Mesenchymal stem cell (in vitro differentiated cells and primary cell): ENCODE data around the gene ZNF569. TPM values are rescaled to one million over a fixed set of nuclear protein-coding genes. Genes with fewer than 3 reads are reported as not detected.

Experiments
- DNase-seq: peaks from one replicate; pipeline ENCODE4 v3.0.0-alpha.2; 2013
- H2AFZ ChIP-seq: one replicate; pipeline ENCODE4 v1.6.1; 2013; ENCODE audit warnings: low read depth, mild to moderate bottlenecking, control low read depth, inconsistent platforms, low read length, moderate library complexity
- H2AK5ac ChIP-seq: 2 replicates; pipeline ENCODE4 v1.6.1; 2013; ENCODE audit warnings: low read length, moderate library complexity, mild to moderate bottlenecking, inconsistent platforms; ENCODE audit not compliant: severe bottlenecking
- H2BK120ac ChIP-seq: one replicate; pipeline ENCODE4 v1.6.1; 2013; ENCODE audit warnings: low read depth, mild to moderate bottlenecking, inconsistent platforms, low read length, moderate library complexity
- H2BK12ac ChIP-seq, 2 experiments: one replicate each; pipeline ENCODE4 v1.6.1; 2013; ENCODE audit warnings: inconsistent platforms in 2 of 2, low read length in 2 of 2, mild to moderate bottlenecking in 2 of 2, moderate library complexity in 2 of 2, control low read depth in 1 of 2
- H2BK15ac ChIP-seq: one replicate; pipeline ENCODE4 v1.6.1; 2013; ENCODE audit warnings: mild to moderate bottlenecking, low read depth, inconsistent platforms; ENCODE audit not compliant: poor library complexity, severe bottlenecking
- H2BK5ac ChIP-seq: 2 replicates; pipeline ENCODE4 v1.6.1; 2013; ENCODE audit warnings: low read depth, mild to moderate bottlenecking, low read length, control low read depth, inconsistent platforms; ENCODE audit not compliant: poor library complexity, severe bottlenecking
- H3K14ac ChIP-seq, 2 experiments: one replicate each; pipeline ENCODE4 v1.6.1; 2013; ENCODE audit warnings: inconsistent platforms in 2 of 2, low read length in 2 of 2, control low read depth in 1 of 2, mild to moderate bottlenecking in 1 of 2, moderate library complexity in 1 of 2
- H3K18ac ChIP-seq, 2 experiments: one replicate each; pipeline ENCODE4 v1.6.1; 2013; ENCODE audit warnings: inconsistent platforms in 2 of 2, low read length in 2 of 2, control low read depth in 1 of 2, low read depth in 1 of 2, mild to moderate bottlenecking in 1 of 2
- H3K23ac ChIP-seq, 2 experiments: one replicate each; pipeline ENCODE4 v1.6.1; 2013; ENCODE audit warnings: inconsistent platforms in 2 of 2, low read length in 2 of 2, mild to moderate bottlenecking in 2 of 2, moderate library complexity in 2 of 2, control low read depth in 1 of 2
- H3K27ac ChIP-seq: 2 replicates; pipeline ENCODE4 v1.5.1; 2013; ENCODE audit warnings: mild to moderate bottlenecking, moderate library complexity, low read length, control low read depth, inconsistent platforms; ENCODE audit not compliant: poor library complexity, severe bottlenecking
- H3K27me3 ChIP-seq, 2 experiments: 2 replicates each; pipeline versions ENCODE4 v1.6.1 to v1.7.0; 2013; ENCODE audit warnings: low read length in 2 of 2, mild to moderate bottlenecking in 2 of 2, moderate library complexity in 2 of 2, control low read depth in 1 of 2, inconsistent platforms in 1 of 2; ENCODE audit not compliant: control insufficient read depth in 1 of 2, insufficient read depth in 1 of 2
- H3K36me3 ChIP-seq, 2 experiments: 2 replicates each; pipeline versions ENCODE4 v1.6.1 to v1.7.0; 2013; ENCODE audit warnings: low read length in 2 of 2, control low read depth in 1 of 2, inconsistent platforms in 1 of 2, low read depth in 1 of 2, mild to moderate bottlenecking in 1 of 2; ENCODE audit not compliant: insufficient read depth in 2 of 2, control insufficient read depth in 1 of 2
- H3K4ac ChIP-seq, 2 experiments: one replicate each; pipeline ENCODE4 v1.6.1; 2013; ENCODE audit warnings: inconsistent platforms in 2 of 2, low read length in 2 of 2, mild to moderate bottlenecking in 2 of 2, moderate library complexity in 2 of 2, control low read depth in 1 of 2, low read depth in 1 of 2
- H3K4me1 ChIP-seq: 2 replicates; pipeline ENCODE4 v1.6.1; 2013; ENCODE audit warnings: low read depth, low read length, control low read depth; ENCODE audit not compliant: control insufficient read depth, insufficient read depth
- H3K4me2 ChIP-seq: 2 replicates; pipeline ENCODE4 v1.6.1; 2013; ENCODE audit warnings: low read length, mild to moderate bottlenecking, inconsistent platforms; ENCODE audit not compliant: poor library complexity, severe bottlenecking
- H3K4me3 ChIP-seq, 2 experiments: 2 replicates each; pipeline versions ENCODE4 v1.5.1 to v1.7.0; 2013; ENCODE audit warnings: low read length in 2 of 2, mild to moderate bottlenecking in 2 of 2, control low read depth in 1 of 2, low read depth in 1 of 2; ENCODE audit not compliant: insufficient read depth in 1 of 2
- H3K79me1 ChIP-seq: replicated peaks from 2 replicates; pipeline ENCODE4 v1.6.1; 2013; ENCODE audit warnings: mild to moderate bottlenecking, control low read depth, low read length, inconsistent platforms; ENCODE audit not compliant: poor library complexity, severe bottlenecking
- H3K9ac ChIP-seq: 2 replicates; pipeline ENCODE4 v1.7.0; 2013; ENCODE audit warnings: mild to moderate bottlenecking, low read length, moderate library complexity
- H3K9me3 ChIP-seq: 2 replicates; pipeline ENCODE4 v1.7.0; 2013; ENCODE audit warnings: mild to moderate bottlenecking, low read length; ENCODE audit not compliant: control insufficient read depth
- H4K8ac ChIP-seq: one replicate; pipeline ENCODE4 v1.6.1; 2013; ENCODE audit warnings: inconsistent platforms, mild to moderate bottlenecking, low read length, moderate library complexity
- H4K91ac ChIP-seq: one replicate; pipeline ENCODE4 v1.6.1; 2013; ENCODE audit warnings: mild to moderate bottlenecking, low read length, inconsistent platforms
- WGBS: methylation state at CpG from one replicate; pipeline ENCODE4 v1.1.7; 2013; ENCODE audit warnings: mixed read lengths; 5-methylcytosine and 5-hydroxymethylcytosine counted together
- polyA plus RNA-seq, 2 experiments: library from polyadenylated mRNA; stranded (reverse); fragments of 200-250 nt; gene quantifications; one replicate each; pipeline ENCODE4 v1.2.3, GENCODE V29; 2013

Gene ZNF569
- 3.2 TPM for polyA plus RNA-seq (2013, experiment 1 of 2)
- polyA plus RNA-seq (2013, experiment 2 of 2): 3.4 TPM

- Histone ChIP-seq H3K18ac (peak within 1 kb of the TSS; percentile 88 to 92), H2AFZ (peak within 1 kb of the TSS; percentile 74), H3K27ac (peak within 1 kb of the TSS; percentile 92), H3K79me1 (peaks cover 22% of the 10 kb centered on the region), H3K4me1 (peaks cover 5% of the 10 kb centered on the region), H2BK5ac (no peak within 1 kb of the TSS), H4K91ac (peak within 1 kb of the TSS; percentile 88), H3K23ac (peak within 1 kb of the TSS in 1 of 2 experiments; percentile 92), H3K9me3 (peaks cover 38% of the 10 kb centered on the region), H2BK15ac (peak within 1 kb of the TSS; percentile 92), H3K36me3 (peaks cover 18 to 34% of the 10 kb centered on the region in 2 experiments), H3K14ac (peak within 1 kb of the TSS in 1 of 2 experiments; percentile 91), H3K9ac (peak within 1 kb of the TSS; percentile 90), H4K8ac (peak within 1 kb of the TSS; percentile 89), H3K27me3 (no peaks in the 10 kb centered on the region), H3K4ac (peak within 1 kb of the TSS; percentile 75 to 82), H3K4me3 (peak within 1 kb of the TSS; percentile 79 to 99), H2BK120ac (peak within 1 kb of the TSS; percentile 45), H2BK12ac (peak within 1 kb of the TSS in 1 of 2 experiments; percentile 43), H2AK5ac (no peak within 1 kb of the TSS), H3K4me2 (peak within 1 kb of the TSS; percentile 62)
- WGBS: under 1% methylated on average over 61 of the region's 62 CpGs
- DNase-seq: peak; percentile 93
Observed at GRCh38 chr19:37466798-37467607, at the start of gene ZNF569. TSS of gene ZNF569 (minus strand) at chr19:37467444. CDS start at chr19:37444921, 22,523 bp downstream.

- H2BK120ac ChIP-seq: no peak overlapping the region
- no peaks in the 10 kb centered on the region for H3K4me1 ChIP-seq
- WGBS: 87% methylated on average over 1 of the region's 2 CpGs
- H2AFZ ChIP-seq: no peak overlapping the region
- H3K14ac ChIP-seq: no peak overlapping the region
- no peak overlapping the region for H3K4ac ChIP-seq
- H2BK12ac ChIP-seq: no peak overlapping the region
- peak overlapping the region in 1 of 2 experiments; percentile 15 for H3K4me3 ChIP-seq
- no peak overlapping the region for H3K18ac ChIP-seq
- H3K9ac ChIP-seq: no peak overlapping the region
- H3K79me1 ChIP-seq: no peaks in the 10 kb centered on the region
- no peaks in the 10 kb centered on the region for H3K27me3 ChIP-seq
- H4K91ac ChIP-seq: no peak overlapping the region
- no peak overlapping the region for H2AK5ac ChIP-seq
- no peak overlapping the region for H3K23ac ChIP-seq
- no peak for DNase-seq
- no peak overlapping the region for H4K8ac ChIP-seq
- H3K4me2 ChIP-seq: no peak overlapping the region
- no peak overlapping the region for H2BK5ac ChIP-seq
- peaks cover 0 to 13% of the 10 kb centered on the region in 2 experiments for H3K36me3 ChIP-seq
- no peak overlapping the region for H2BK15ac ChIP-seq
- H3K27ac ChIP-seq: no peak overlapping the region
- H3K9me3 ChIP-seq: peaks cover 62% of the 10 kb centered on the region
Observed at GRCh38 chr19:37513397-37513796, 46.2 kb upstream of the ZNF569 start.

GRCh38 chr19:37511821-37512220 is 44.6 kb upstream of the ZNF569 start:
- H3K9me3 ChIP-seq: peaks cover 66% of the 10 kb centered on the region
- H3K9ac ChIP-seq: no peak overlapping the region
- H3K27me3 ChIP-seq: no peaks in the 10 kb centered on the region
- no peak overlapping the region for H2AFZ ChIP-seq
- H2BK5ac ChIP-seq: no peak overlapping the region
- no peak overlapping the region for H2BK15ac ChIP-seq
- no peak overlapping the region for H3K4me3 ChIP-seq
- H4K91ac ChIP-seq: no peak overlapping the region
- H3K4me2 ChIP-seq: no peak overlapping the region
- no peak overlapping the region for H2AK5ac ChIP-seq
- H3K79me1 ChIP-seq: no peaks in the 10 kb centered on the region
- H2BK120ac ChIP-seq: no peak overlapping the region
- no peak overlapping the region for H4K8ac ChIP-seq
- no peak for DNase-seq
- H3K27ac ChIP-seq: no peak overlapping the region
- H3K4me1 ChIP-seq: peaks cover 1% of the 10 kb centered on the region
- H3K36me3 ChIP-seq: peaks cover 0 to 12% of the 10 kb centered on the region in 2 experiments
- no peak overlapping the region for H3K23ac ChIP-seq
- H3K4ac ChIP-seq: no peak overlapping the region
- H3K14ac ChIP-seq: no peak overlapping the region
- WGBS: 94% methylated on average over 3 of the region's 3 CpGs
- H3K18ac ChIP-seq: no peak overlapping the region
- no peak overlapping the region for H2BK12ac ChIP-seq

- no peak overlapping the region for H2BK12ac ChIP-seq
- peaks cover 1% of the 10 kb centered on the region for H3K4me1 ChIP-seq
- H3K9me3 ChIP-seq: peaks cover 70% of the 10 kb centered on the region
- no peak overlapping the region for H3K4me3 ChIP-seq
- H2AFZ ChIP-seq: no peak overlapping the region
- H3K27ac ChIP-seq: no peak overlapping the region
- H4K91ac ChIP-seq: no peak overlapping the region
- no peak overlapping the region for H2BK5ac ChIP-seq
- no peaks in the 10 kb centered on the region for H3K27me3 ChIP-seq
- H2BK15ac ChIP-seq: no peak overlapping the region
- no peak overlapping the region for H3K9ac ChIP-seq
- no peak overlapping the region for H3K14ac ChIP-seq
- no peak overlapping the region for H2BK120ac ChIP-seq
- no peak overlapping the region for H4K8ac ChIP-seq
- H3K36me3 ChIP-seq: peaks cover 0 to 12% of the 10 kb centered on the region in 2 experiments
- no peak overlapping the region for H2AK5ac ChIP-seq
- no peak for DNase-seq
- no peak overlapping the region for H3K23ac ChIP-seq
- H3K4ac ChIP-seq: no peak overlapping the region
- H3K4me2 ChIP-seq: no peak overlapping the region
- 100% methylated on average over 3 of the region's 3 CpGs for WGBS
- no peak overlapping the region for H3K18ac ChIP-seq
- no peaks in the 10 kb centered on the region for H3K79me1 ChIP-seq
Observed at GRCh38 chr19:37511186-37511585, 43.9 kb upstream of the ZNF569 start.
